Measurements from ENCODE around the gene CUX1.
"Not testable (repeated sequence)": the region's sequence is repeated elsewhere in the genome, so short reads cannot be mapped to it uniquely, and the experiment has no call there.

CUX1 gene

DNA sequence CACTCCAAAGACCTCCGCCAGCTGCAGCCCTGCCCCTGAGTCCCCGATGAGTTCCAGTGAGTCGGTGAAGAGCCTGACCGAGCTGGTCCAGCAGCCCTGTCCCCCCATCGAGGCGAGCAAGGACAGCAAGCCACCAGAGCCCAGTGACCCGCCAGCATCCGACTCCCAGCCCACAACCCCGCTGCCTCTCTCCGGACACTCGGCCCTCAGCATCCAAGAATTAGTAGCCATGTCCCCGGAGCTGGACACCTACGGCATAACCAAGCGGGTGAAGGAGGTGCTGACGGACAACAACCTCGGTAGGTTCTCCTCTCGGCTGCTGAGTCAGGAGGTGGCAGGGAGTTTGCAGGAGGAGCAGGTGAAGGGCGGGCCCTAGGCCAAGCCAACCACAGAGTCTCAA lies 409.9 kb downstream of the CUX1 start:
- TF ChIP-seq JUND (IDR thresholded peaks at IDR 0.05; ENCODE audit: low read depth), result no peak
- DNase-seq (ENCODE audit: low read depth in 1 of 2, low spot score in 1 of 2), result no peak
- in situ Hi-C loops (cut with HindIII; ENCODE audit: low pct_unique_long_range_greater_than_20kb, low sequenced_read_pairs), result no loop called here

DNA sequence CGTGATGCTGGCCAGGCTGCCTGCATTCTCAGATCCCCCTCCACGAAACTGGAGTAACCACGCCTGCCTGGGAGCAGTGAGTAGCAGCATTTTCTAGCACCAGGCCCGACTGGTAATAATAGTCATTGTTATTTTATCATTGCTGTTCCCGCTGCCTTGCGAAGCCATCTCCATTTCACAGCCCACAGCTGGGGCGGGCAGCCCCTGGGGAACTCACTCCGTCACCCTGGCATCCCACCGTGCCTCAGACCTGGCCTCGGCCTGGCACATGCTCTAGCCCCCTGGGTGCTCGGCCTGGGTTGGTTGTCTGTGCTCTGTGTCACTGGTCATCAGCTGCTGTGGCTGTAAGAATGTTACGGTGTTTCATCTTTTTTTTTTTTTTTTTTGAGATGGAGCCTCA lies 411.5 kb downstream of the CUX1 start:
- in situ Hi-C loops (cut with HindIII; ENCODE audit: low pct_unique_long_range_greater_than_20kb, low sequenced_read_pairs), result no loop called here
- DNase-seq (ENCODE audit: low read depth in 1 of 2, low spot score in 1 of 2), result no peak
- no peak for TF ChIP-seq JUND (IDR thresholded peaks at IDR 0.05; ENCODE audit: low read depth)

DNA sequence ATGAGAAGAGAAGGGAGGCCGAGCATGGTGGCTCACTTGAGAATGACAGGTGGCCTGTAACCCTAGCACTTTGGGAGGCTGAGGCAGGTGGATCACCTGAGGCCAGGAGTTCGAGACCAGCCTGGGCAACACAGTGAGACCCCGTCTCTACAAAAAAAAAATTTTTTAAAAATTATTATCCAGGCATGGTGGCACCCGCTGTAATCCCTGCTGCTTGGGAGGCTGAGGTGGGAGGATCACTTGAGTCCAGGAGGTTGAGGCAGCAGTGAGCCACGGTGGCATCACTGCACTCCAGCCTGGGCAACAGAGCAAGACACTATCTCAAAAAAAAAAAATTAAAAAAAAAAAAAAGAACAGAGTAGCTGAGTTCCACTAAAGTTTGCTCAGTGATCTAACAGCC lies 412.7 kb downstream of the CUX1 start:
- in situ Hi-C loops (cut with HindIII; ENCODE audit: low pct_unique_long_range_greater_than_20kb, low sequenced_read_pairs), result not testable (repeated sequence)

DNA sequence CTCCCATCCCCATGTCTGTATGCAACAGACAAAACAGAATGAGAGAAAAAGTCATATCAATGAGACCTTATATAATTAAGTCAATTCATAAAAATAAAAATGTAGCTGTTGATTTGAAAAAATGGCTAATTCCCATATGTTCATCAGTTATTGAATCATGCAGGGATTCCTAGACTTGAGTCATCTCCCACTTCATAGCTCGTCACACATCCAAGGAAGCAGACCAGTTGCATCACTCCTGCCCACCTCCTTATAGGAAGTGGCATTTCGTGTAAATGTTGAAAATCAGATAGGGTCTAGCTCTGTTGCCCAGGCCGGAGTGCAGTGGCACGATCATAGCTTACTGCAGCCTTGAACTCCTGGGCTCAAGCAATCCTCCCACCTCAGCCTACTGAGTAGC lies 413.2 kb downstream of the CUX1 start:
- in situ Hi-C loops (cut with HindIII; ENCODE audit: low pct_unique_long_range_greater_than_20kb, low sequenced_read_pairs), result no loop called here
- TF ChIP-seq JUND (IDR thresholded peaks at IDR 0.05; ENCODE audit: low read depth), result no peak
- no peak for DNase-seq (ENCODE audit: low read depth in 1 of 2, low spot score in 1 of 2)

More for the DNA sequence above, 412.7 kb downstream of the CUX1 start:
- DNase-seq (ENCODE audit: low read depth in 1 of 2, low spot score in 1 of 2), result not testable (repeated sequence)

DNA sequence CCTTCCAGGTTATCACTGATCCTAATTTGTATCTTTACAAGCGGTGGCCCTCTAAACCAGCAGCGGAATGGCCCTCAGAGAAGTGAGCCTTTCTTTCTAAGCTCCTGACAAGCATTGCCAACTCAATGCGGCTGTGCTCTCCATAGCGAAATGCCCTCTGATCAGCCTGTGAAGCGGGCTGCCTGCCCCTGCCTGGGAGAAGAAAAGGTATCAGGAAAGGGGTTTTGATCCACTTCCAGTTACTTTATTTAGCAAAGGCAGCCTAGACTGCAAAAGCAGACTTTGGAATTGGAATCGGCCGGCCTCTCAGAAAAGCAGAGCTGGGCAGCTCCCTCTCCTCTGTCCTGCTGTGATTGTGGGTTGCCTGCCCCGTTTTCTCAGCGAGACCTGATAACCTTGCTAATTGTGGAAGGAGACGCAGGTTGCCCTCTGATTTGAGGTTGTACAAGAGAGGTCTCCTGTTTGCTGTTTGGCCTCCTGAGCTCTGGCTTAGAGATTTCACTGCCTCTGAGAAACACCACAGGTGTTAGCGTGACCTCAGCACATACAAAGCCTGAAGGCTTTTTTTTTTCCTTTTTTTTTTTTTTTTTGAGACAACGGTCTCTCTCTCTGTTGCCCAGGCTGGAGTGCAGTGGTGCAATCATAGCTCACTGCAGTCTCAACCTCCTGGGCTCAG lies 415.3 kb downstream of the CUX1 start:
- in situ Hi-C loops (cut with HindIII; ENCODE audit: low pct_unique_long_range_greater_than_20kb, low sequenced_read_pairs), result no loop called here
- TF ChIP-seq JUND (IDR thresholded peaks at IDR 0.05; ENCODE audit: low read depth), result no peak
- no peak for DNase-seq (ENCODE audit: low read depth in 1 of 2, low spot score in 1 of 2)

DNA sequence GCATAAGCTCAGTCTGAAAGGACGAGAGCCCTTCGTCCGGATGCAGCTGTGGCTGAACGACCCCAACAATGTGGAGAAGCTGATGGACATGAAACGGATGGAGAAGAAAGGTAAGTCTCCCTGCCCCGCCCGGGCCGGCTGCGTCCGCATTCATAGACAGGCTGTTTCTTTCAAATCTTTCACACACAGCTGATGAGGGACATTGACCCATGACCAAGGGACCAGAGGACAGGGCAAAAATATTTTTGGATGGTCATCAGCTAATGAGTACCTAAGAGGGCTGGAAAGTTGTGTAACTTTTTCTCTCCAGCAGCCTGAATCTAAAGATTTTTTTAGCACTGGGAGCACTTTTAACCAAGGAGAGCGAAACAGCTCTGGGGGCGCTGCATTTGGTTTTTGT lies 416.7 kb downstream of the CUX1 start:
- in situ Hi-C loops (cut with HindIII; ENCODE audit: low pct_unique_long_range_greater_than_20kb, low sequenced_read_pairs), result no loop called here
- no peak for DNase-seq (ENCODE audit: low read depth in 1 of 2, low spot score in 1 of 2)
- no peak for TF ChIP-seq JUND (IDR thresholded peaks at IDR 0.05; ENCODE audit: low read depth)

DNA sequence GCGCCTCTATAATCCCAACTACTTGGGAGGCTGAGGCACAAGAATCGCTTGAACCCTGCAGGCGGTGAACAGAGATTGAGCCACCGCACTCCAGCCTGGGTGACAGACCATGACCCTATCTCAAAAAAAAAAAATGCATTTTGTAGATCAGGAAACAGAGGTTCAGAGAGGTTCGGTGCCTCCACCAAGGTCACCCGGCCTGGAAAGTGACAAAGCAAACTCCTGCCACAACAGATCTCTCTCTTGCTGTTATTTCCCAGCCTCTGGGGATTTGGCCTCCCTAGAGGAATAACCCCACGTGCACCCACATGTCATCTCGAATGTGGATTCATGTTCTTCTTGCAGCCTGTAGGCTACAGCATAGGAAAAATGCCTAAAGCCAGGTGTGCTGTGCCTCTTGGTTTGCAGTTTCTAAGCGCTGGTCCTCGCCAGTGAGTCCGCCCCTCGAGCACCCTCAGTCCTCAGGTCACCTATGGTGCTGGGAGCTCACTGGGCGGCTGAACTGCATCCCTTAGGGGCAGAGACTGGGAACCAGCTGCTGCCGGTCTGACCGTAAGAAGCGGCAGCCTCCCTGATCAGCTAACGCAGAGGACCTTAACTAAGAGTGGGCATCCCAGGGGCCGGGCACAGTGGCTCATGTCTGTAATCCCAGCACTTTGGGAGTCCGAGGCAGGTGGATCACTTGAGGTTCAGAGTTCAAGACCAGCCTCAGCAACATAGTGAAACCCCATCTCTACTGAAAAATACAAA lies 417.6 kb downstream of the CUX1 start:
- in situ Hi-C loops (cut with HindIII; ENCODE audit: low pct_unique_long_range_greater_than_20kb, low sequenced_read_pairs), result no loop called here
- no peak for TF ChIP-seq JUND (IDR thresholded peaks at IDR 0.05; ENCODE audit: low read depth)
- DNase-seq (ENCODE audit: low read depth in 1 of 2, low spot score in 1 of 2), result no peak

DNA sequence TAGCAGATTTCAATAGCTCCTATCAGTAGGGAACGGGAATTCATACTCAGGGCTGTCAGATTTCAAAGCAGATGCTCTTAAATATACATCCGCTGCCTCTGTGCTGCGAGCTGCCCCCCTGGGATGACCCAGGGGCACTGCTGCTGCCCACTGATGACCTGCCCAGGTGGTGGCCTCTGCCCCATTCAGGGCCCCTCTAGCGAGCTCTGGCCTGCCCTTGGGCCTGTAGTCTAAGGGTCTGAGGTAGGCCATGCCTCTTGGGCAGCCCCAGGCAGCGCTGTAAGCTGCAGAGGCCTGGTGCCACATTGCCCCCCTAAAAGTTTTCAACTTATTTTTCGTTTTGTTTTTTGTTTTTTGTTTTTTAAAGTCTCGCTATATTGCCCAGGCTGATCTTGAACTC lies 418.7 kb downstream of the CUX1 start:
- in situ Hi-C loops (cut with HindIII; ENCODE audit: low pct_unique_long_range_greater_than_20kb, low sequenced_read_pairs), result no loop called here
- no peak for TF ChIP-seq JUND (IDR thresholded peaks at IDR 0.05; ENCODE audit: low read depth)
- DNase-seq (ENCODE audit: low read depth in 1 of 2, low spot score in 1 of 2), result no peak

DNA sequence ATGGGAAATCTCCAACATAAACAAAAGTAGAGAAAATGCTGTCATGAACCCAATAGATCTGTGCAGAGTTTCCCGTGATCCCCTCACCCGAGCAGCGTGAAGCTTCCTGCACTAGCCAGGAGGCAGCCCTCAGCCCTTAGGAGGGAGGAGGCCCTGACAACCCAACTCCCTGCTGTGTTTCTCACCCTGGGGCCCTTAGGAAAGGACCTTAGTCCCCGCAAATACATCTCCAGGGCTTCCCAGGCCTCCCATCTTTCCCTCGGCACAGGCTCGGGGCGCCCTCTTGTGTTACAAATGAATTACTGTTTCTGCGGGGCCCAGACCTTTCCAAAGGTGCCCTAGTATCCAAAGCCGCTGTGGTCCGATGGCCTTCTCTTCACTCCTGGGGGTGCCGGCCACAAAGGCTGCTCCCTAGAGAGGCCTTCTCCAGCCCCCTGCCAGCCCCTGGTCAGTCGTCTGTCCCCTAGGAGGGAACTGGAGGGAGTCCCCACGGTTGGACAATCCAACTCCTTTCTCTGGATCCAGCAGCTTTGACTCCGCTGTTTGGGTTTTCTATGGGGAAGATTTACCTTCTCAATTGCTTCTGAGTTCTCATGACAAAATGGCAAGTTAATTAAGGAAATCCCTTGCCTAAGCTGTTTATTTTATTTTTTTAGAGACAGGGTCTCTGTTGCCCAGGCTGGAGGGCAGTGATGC lies 419.3 kb downstream of the CUX1 start:
- peak; percentile 69 to 81 for DNase-seq (ENCODE audit: low read depth in 1 of 2, low spot score in 1 of 2)
- TF ChIP-seq JUND (IDR thresholded peaks at IDR 0.05; ENCODE audit: low read depth), result no peak
- in situ Hi-C loops (cut with HindIII; ENCODE audit: low pct_unique_long_range_greater_than_20kb, low sequenced_read_pairs), result no loop called here

DNA sequence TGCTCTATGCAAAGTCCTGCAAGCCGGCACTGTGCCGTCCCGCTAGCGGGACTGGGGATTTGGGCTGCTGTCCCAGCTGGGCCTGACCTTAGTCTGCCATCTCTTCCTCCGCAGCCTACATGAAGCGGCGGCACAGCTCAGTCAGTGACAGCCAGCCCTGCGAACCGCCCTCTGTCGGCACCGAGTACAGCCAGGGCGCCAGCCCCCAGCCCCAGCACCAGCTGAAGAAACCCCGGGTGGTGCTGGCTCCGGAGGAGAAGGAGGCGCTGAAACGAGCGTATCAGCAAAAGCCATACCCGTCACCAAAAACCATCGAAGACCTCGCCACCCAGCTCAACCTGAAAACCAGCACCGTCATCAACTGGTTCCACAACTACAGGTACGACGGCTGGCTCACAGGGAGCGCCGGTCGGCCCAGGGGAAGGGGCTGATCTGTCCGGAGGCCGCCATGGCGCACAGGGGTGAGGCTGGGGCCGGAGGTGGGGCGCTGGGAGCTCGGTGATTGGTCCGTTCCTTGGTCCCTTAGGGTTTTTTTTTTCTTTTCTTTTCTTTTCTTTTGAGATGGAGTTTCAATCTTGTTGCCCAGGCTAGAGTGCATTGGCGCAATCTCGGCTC lies 421.9 kb downstream of the CUX1 start:
- in situ Hi-C loops (cut with HindIII; ENCODE audit: low pct_unique_long_range_greater_than_20kb, low sequenced_read_pairs), result no loop called here
- no peak for DNase-seq (ENCODE audit: low read depth in 1 of 2, low spot score in 1 of 2)
- no peak for TF ChIP-seq JUND (IDR thresholded peaks at IDR 0.05; ENCODE audit: low read depth)

DNA sequence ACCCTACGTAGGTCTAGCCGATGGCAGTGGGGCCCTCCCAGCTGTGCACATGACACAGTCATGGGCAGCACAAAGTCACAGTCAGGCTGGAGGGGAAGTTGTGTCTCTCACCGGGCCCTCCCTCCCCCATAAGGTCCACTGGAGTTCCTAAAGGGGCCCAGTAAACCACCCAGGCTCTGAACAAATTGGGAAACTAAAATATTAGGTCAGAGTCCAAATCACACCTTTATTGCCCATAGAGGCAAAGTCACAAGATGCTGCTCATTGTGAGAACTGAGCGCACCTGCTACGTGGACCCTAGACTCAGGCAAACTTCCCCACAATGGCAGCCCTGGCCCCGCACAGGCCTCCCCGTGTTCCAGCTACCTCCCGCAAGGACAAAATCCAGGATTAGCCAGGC lies 424.0 kb downstream of the CUX1 start:
- no peak for TF ChIP-seq JUND (IDR thresholded peaks at IDR 0.05; ENCODE audit: low read depth)
- no peak for DNase-seq (ENCODE audit: low read depth in 1 of 2, low spot score in 1 of 2)
- in situ Hi-C loops (cut with HindIII; ENCODE audit: low pct_unique_long_range_greater_than_20kb, low sequenced_read_pairs), result no loop called here

DNA sequence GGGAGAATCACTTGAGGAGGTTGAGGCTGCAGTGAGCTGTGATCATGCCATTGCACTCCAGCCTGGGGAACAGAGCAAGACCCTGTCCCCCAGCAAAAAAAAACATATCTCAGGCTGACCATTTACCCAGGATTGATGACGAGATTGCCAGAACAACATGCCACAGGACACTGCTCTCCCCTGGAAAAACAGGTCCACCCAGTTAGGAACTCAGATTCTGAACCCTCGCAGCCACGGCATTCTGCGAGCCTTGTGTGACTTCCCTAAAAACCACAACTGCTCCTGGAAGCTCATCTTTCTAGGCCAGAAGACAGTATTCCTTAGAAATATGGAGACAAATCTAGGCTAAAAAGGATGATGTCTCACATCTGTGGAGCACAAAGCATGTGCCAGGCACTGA lies 427.2 kb downstream of the CUX1 start:
- peak; percentile 82 to 91 for DNase-seq (ENCODE audit: low read depth in 1 of 2, low spot score in 1 of 2)
- TF ChIP-seq JUND (IDR thresholded peaks at IDR 0.05; ENCODE audit: low read depth), result no peak
- in situ Hi-C loops (cut with HindIII; ENCODE audit: low pct_unique_long_range_greater_than_20kb, low sequenced_read_pairs), result no loop called here

DNA sequence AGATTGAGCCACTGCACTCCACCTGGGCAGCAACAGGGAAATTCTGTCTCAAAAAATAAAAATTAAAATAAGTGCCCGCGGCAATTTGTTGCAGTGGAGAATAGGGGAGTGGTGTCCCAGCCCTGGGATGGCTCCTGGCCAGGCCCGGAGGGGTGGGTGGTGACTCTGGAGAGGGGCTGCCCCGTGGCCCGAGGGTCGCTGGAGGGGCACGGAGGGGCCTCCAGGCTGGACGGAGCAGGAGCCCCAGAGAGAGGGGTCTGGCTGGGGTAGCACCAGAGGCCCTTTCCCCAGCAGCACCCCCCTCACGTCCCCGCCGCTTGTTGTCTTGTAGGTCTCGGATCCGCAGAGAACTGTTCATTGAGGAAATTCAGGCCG lies 430.6 kb downstream of the CUX1 start:
- no peak for DNase-seq (ENCODE audit: low read depth in 1 of 2, low spot score in 1 of 2)
- no peak for TF ChIP-seq JUND (IDR thresholded peaks at IDR 0.05; ENCODE audit: low read depth)
- in situ Hi-C loops (cut with HindIII; ENCODE audit: low pct_unique_long_range_greater_than_20kb, low sequenced_read_pairs), result no loop called here
